ENCODE data around the gene UCMA.
"Not testable (repeated sequence)": the region's sequence is repeated elsewhere in the genome, so short reads cannot be mapped to it uniquely, and the experiment has no call there.

- not testable (repeated sequence) for TF ChIP-seq POLR2A (IDR thresholded peaks at IDR 0.05; ENCODE audit: low read depth, low read length); TAF1 (IDR thresholded peaks at IDR 0.05; ENCODE audit: borderline replicate concordance, low read depth, low read length); POLR2AphosphoS5 (IDR thresholded peaks at IDR 0.05; ENCODE audit: low read depth, low read length)
Measured at GRCh38 chr10:13234736-13235135, 562 bp upstream of the UCMA start.
